A549 (cell line): Measurements from ENCODE around the gene CCDC92B. TPM values are rescaled to one million over a fixed set of nuclear protein-coding genes. Genes with fewer than 3 reads are reported as not detected.

Source experiments
- ATAC-seq, 2 experiments: fragments of 200-7000 bp in 1 of 2; fragments of >200 bp in 1 of 2; cut with Nextera tagmentation in 1 of 2; cut with Tn5 transposase in 1 of 2; 3 replicates each; pipeline versions ENCODE4 v1.8.0 to v1.9.1; 2018 to 2020; ENCODE audit warnings: mild to moderate bottlenecking in 1 of 2, moderate library complexity in 1 of 2
- CTCF ChIA-PET: fragments of 300-600 bp; sonication (Branson Sonifier 250); formaldehyde crosslinking; extraction: SDS; loops from one replicate; lab custom pipeline; 2021; ENCODE audit warnings: antibody characterized with exemption, inconsistent platforms; lab: Yijun Ruan, JAX
- POLR2A ChIA-PET: fragments of 350-600 bp; formaldehyde crosslinking; extraction: SDS; loops from one replicate; lab custom pipeline; 2021; ENCODE audit warnings: antibody characterized with exemption, inconsistent platforms; lab: Yijun Ruan, JAX
- DNase-seq, 2 experiments: peaks; one replicate each; pipeline versions ENCODE4 v3.0.0 to v3.0.0-alpha.2; 2011 to 2016; ENCODE audit warnings: low read depth in 1 of 2, low spot score in 1 of 2
- FAIRE-seq: peaks from 2 replicates; lab custom pipeline; 2011; peaks lifted over from hg19 to GRCh38; lab: Jason Lieb, UNC
- H3K27ac ChIP-seq, 2 experiments: fragments of >200 bp; sonication (Bioruptor Twin); formaldehyde crosslinking; 3 replicates each; pipeline ENCODE4 v1.5.1; 2016 to 2017
- H3K4me1 ChIP-seq: fragments of >200 bp; sonication (Bioruptor Twin); formaldehyde crosslinking; 3 replicates; pipeline ENCODE4 v1.6.1; 2016
- H3K4me2 ChIP-seq: fragments of >200 bp; sonication (Bioruptor Twin); formaldehyde crosslinking; 3 replicates; pipeline ENCODE4 v1.6.1; 2016
- H3K4me3 ChIP-seq: fragments of >200 bp; sonication (Bioruptor Twin); formaldehyde crosslinking; 3 replicates; pipeline ENCODE4 v1.5.1; 2016
- H3K9me3 ChIP-seq: fragments of >200 bp; sonication (Bioruptor Twin); formaldehyde crosslinking; 3 replicates; pipeline ENCODE4 v1.6.1; 2016
- BCL3 ChIP-seq: fragments of >200 bp; sonication (Bioruptor Twin); formaldehyde crosslinking; IDR thresholded peaks from 3 replicates; pipeline ENCODE4 v1.6.1; 2016
- CEBPB ChIP-seq, 2 experiments: fragments of >200 bp in 1 of 2; sonication (Bioruptor Twin) in 1 of 2; formaldehyde crosslinking in 1 of 2; IDR thresholded peaks; 2 replicates each; pipeline ENCODE4 v1.6.1; 2012 to 2016
- CTCF ChIP-seq: fragments of >200 bp; sonication (Bioruptor Twin); formaldehyde crosslinking; IDR thresholded peaks from 3 replicates; pipeline ENCODE4 v1.5.1; 2016
- EHF ChIP-seq: fragments of 250-450 bp; sonication (Bioruptor Pico); IDR thresholded peaks from 2 replicates; pipeline ENCODE4 v1.5.0; 2020; ENCODE audit warnings: mild to moderate bottlenecking
- ELK1 ChIP-seq: fragments of 150-350 bp; IDR thresholded peaks from 2 replicates; pipeline ENCODE4 v1.6.1; 2014; ENCODE audit warnings: low read depth, mild to moderate bottlenecking, low read length
- FOXS1 ChIP-seq: fragments of 250-450 bp; sonication (Bioruptor Pico); IDR thresholded peaks from 2 replicates; pipeline ENCODE4 v1.5.0; 2020; ENCODE audit warnings: mild to moderate bottlenecking, moderate library complexity
- HDAC2 ChIP-seq: fragments of 200-600 bp; sonication (generic); IDR thresholded peaks from 2 replicates; pipeline ENCODE4 v1.6.1; 2016
- HES2 ChIP-seq: fragments of >200 bp; sonication (Bioruptor Twin); formaldehyde crosslinking; IDR thresholded peaks from 2 replicates; pipeline ENCODE4 v1.6.1; 2016
- HMGXB4 ChIP-seq: fragments of 250-450 bp; sonication (Bioruptor Pico); IDR thresholded peaks from 2 replicates; pipeline ENCODE4 v1.5.0; 2021; ENCODE audit warnings: mild to moderate bottlenecking, moderate library complexity, borderline replicate concordance
- HOXB5 ChIP-seq: fragments of 250-450 bp; sonication (Bioruptor Pico); IDR thresholded peaks from 2 replicates; pipeline ENCODE4 v1.5.0; 2020; ENCODE audit warnings: mild to moderate bottlenecking, moderate library complexity
- KDM1A ChIP-seq: fragments of 200-600 bp; sonication (generic); IDR thresholded peaks from 2 replicates; pipeline ENCODE4 v1.6.1; 2016; ENCODE audit warnings: low read depth, mild to moderate bottlenecking
- MAFK ChIP-seq: fragments of 450-650 bp; IDR thresholded peaks from 2 replicates; pipeline ENCODE4 v1.6.1; 2014; ENCODE audit not compliant: partially characterized antibody
- NFE2L2 ChIP-seq: fragments of 150-350 bp; conservative IDR thresholded peaks from 2 replicates; pipeline ENCODE4 v1.6.1; 2014; ENCODE audit warnings: low read length
- PBX3 ChIP-seq: IDR thresholded peaks from 2 replicates; pipeline ENCODE4 v1.6.1; 2012
- PHF8 ChIP-seq: fragments of 200-600 bp; sonication (generic); IDR thresholded peaks from 2 replicates; pipeline ENCODE4 v1.6.1; 2016; ENCODE audit warnings: low read depth, mild to moderate bottlenecking, antibody characterized with exemption, moderate library complexity, borderline replicate concordance
- ZFP36 ChIP-seq: fragments of 450-650 bp; IDR thresholded peaks from 2 replicates; pipeline ENCODE4 v1.6.1; 2014; ENCODE audit warnings: borderline replicate concordance; ENCODE audit not compliant: partially characterized antibody
- WGBS: methylation state at CpG from one replicate; pipeline ENCODE4 v1.1.6; 2017; ENCODE audit errors: missing lambda C conversion rate; 5-methylcytosine and 5-hydroxymethylcytosine counted together
- polyA plus RNA-seq, 4 experiments: library from polyadenylated mRNA; depleted of rRNA in 3 of 4; stranded (reverse); fragments of >200 nt; fragmentation: RNase III in 1 of 4; extraction: RNeasy Plus Mini Kit Qiagen cat#74134 plus additional on column Dnase treatment in 1 of 4; gene quantifications; 2 replicates in 3 of 4; 3 replicates in 1 of 4; pipeline ENCODE4 v1.2.3, GENCODE V29; 2011 to 2017

CCDC92B gene
- polyA plus RNA-seq, 2 of the 4 experiments (the other 2 are of a cell fraction): 0.05 to 0.08 TPM

- CTCF ChIA-PET: interaction anchor here (1.2 to 2.4 kb wide), 4 partner anchors 8 to 757 kb away, joined by 3 to 24 read pairs (median 4); no protein-coding TSS in a partner anchor
- Histone ChIP-seq H3K27ac (no peak overlapping the region), H3K9me3 (no peaks in the 10 kb centered on the region), H3K4me2 (no peak overlapping the region), H3K4me3 (no peak overlapping the region), H3K4me1 (peaks cover 5% of the 10 kb centered on the region)
- WGBS: 59% methylated on average over 6 of the region's 6 CpGs
- POLR2A ChIA-PET: no interaction called here
- TF ChIP-seq ELK1 (no peak), NFE2L2 (no peak), ZFP36 (no peak), EHF (CRISPR knock-in tag) (no peak), PBX3 (no peak), HMGXB4 (no peak), FOXS1 (CRISPR knock-in tag) (no peak), CEBPB (IDR thresholded peaks at IDR 0.05) (no peak), PHF8 (no peak), MAFK (no peak), HES2 (no peak), HOXB5 (CRISPR knock-in tag) (no peak)
- no peak for ATAC-seq
- no peak for FAIRE-seq
- DNase-seq: no peak
These were observed 29.0 kb upstream of the CCDC92B start for GRCh38 chr17:2778489-2778888.

GRCh38 chr17:2777242-2777867 lies 27.9 kb upstream of the CCDC92B start:
- DNase-seq: no peak
- peak; percentile 11 to 42; a peak in 3 of 6 replicates for ATAC-seq
- TF ChIP-seq HDAC2 (no peak), HMGXB4 (no peak), CTCF (0 out of 3 replicates have a peak, but pooled peaks have one; percentile 12), EHF (CRISPR knock-in tag) (no peak), KDM1A (no peak), BCL3 (no peak)
- no peak for FAIRE-seq
- peak overlapping the region in 1 of 2 experiments; percentile 75; a peak in 2 of 6 replicates for H3K27ac ChIP-seq
- H3K9me3 ChIP-seq: no peaks in the 10 kb centered on the region
- 53% methylated on average over 9 of the region's 11 CpGs for WGBS
- ChIA-PET CTCF (interaction anchor here (0.8 to 2.4 kb wide), 5 partner anchors 9 to 758 kb away, joined by 3 to 24 read pairs (median 3); no protein-coding TSS in a partner anchor), POLR2A (no interaction called here)
- peak overlapping the region; percentile 99 for H3K4me2 ChIP-seq
- H3K4me3 ChIP-seq: peak overlapping the region; percentile 62
- peaks cover 5% of the 10 kb centered on the region for H3K4me1 ChIP-seq
